Activated CD8-positive, alpha-beta memory T cell treated with anti-CD3 and anti-CD28 coated beads, Interleukin-2, amount 50 U/mL, for 4 hours (primary cell): ENCODE data around the gene COMMD7.
"Not testable (repeated sequence)": the region's sequence is repeated elsewhere in the genome, so short reads cannot be mapped to it uniquely, and the experiment has no call there.

ENCODE experiments used
- DNase-seq: peaks from one replicate; pipeline ENCODE4 v3.0.0-alpha.2; 2020

Gene COMMD7

GRCh38 chr20:32764005-32764960 lies 21.0 kb upstream of the COMMD7 start:
- no peak for DNase-seq

DNA sequence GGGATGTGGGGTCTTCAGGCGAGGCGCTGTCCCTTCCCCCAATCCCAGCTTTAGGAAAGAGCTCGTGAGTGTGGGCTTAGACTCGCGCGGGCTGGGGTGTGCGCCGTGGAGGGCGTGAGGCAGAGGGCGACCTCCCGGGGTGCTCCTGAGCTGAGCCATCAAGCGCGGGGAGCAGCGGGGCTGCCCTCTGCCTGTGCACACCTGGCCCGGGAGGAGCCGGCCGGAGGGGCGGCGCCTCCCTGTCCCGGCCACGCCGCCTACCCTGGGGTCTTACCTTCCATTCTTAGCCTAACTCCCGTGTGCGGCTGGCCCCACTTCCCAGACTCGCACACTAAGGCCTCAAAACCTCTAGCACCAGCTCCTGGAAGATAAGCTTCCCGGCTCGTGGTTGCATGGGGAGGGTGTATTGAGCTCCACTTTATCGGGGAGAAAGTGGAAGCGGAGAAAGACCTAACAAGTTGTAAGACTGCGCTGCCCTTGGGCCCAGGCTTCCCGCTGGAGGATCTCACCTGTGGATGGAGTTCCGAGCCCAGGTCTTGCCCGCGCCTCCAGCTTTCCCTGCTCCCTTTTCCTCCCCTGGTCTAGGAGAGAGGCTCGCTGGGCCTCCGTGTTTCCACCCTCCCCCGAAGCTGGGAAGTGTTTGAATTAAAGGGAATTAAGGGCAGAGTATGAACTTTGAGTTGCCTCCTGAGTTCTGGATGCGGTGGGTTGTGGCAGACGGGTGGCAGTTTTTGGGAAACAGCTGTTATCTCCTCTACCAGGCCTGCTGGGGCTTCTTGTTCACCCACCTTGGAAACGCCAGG lies 20.1 kb upstream of the COMMD7 start:
- no peak for DNase-seq

DNA sequence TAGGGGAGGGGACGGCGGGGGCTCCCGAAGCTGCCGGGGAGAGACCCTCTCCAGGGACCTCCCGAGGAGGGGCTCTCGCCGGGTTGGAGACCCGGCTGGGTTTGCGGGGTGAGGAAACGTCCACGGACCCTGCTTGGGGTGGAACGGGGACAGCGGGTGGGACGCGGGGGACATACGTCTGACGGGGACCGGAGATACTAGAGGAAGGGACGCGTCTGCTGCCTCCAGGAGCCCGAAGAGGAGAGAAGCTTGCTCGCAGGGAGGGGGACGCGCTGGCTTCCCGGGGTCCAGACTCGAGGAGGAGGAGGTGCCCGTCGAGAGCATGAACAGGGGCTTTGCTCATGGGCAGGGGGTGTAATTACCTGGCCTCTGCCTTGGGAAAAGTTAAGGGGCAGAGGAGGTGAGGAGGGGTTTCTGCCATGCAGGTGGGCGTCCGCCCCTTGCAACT lies 19.5 kb upstream of the COMMD7 start:
- DNase-seq, result peak; percentile 26

- DNase-seq, result peak; percentile 74
Measured at GRCh38 chr20:32761831-32762753, 18.8 kb upstream of the COMMD7 start, which contains the start of gene DNMT3B. Gene DNMT3B (plus strand): TSS chr20:32762385. CDS start chr20:32780324, 17,939 bp downstream.

- DNase-seq, result no peak
Measured at GRCh38 chr20:32761417-32761830, 18.2 kb upstream of the COMMD7 start.

- DNase-seq, result no peak
Measured at GRCh38 chr20:32756156-32756555, 12.9 kb upstream of the COMMD7 start.

- no peak for DNase-seq
Measured at GRCh38 chr20:32753731-32754130, 10.5 kb upstream of the COMMD7 start.

DNA sequence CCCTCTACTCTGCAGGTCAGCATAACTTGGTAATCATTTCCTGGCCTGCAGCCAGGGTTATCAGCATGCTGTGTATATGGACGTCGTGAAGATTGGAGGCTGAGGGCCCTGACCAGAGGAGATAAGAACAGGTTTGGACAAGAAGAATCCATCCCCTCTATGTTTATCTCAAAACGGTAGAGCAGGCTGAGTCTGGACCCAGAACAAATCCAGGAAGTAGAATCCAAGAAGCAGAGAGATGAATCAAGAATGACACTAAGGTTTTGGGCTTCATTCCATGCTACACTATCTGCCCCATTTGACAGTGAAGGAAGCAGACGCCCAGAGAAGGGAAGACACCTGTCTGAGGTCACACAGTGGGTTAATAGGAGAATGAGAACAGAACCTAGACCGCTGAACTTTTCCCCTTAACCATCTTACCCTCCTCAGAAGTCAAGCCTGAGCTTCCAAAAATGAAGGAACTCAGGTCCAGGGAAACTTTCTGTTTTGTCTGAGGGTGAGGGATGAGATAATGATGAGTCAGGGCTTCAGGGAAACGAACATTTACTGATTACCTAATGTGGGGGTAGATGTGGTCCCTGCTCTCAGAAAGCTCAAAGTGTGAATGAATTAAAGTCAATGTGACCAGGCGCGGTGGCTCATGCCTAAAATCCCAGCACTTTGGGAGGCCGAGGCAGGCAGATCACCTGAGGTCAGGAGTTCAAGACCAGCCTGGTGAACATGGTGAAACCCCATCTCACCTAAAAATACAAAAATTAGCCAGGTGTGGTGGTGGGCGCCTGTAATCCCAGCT lies 9.4 kb upstream of the COMMD7 start:
- no peak for DNase-seq

GRCh38 chr20:32751702-32752457 lies 8.6 kb upstream of the COMMD7 start:
- no peak for DNase-seq

DNA sequence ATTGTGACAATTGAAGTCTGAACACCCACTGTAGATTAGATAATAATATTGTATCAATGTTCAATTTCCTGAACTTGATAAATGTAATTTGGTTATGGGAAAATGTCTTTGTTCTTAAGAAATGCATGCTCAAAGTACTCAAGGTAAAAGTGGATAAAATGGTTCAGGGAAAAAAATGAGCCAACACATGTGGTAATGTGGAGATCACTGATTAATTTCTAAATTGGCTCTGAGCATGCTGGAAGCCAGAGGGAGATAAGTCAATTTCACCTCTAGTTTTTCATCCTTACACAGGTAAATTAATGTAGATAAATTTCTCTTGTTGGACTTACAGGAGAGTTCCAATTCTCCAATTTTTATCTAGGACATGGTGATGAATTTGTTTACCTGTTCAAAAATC lies 8.0 kb upstream of the COMMD7 start:
- DNase-seq, result no peak

DNA sequence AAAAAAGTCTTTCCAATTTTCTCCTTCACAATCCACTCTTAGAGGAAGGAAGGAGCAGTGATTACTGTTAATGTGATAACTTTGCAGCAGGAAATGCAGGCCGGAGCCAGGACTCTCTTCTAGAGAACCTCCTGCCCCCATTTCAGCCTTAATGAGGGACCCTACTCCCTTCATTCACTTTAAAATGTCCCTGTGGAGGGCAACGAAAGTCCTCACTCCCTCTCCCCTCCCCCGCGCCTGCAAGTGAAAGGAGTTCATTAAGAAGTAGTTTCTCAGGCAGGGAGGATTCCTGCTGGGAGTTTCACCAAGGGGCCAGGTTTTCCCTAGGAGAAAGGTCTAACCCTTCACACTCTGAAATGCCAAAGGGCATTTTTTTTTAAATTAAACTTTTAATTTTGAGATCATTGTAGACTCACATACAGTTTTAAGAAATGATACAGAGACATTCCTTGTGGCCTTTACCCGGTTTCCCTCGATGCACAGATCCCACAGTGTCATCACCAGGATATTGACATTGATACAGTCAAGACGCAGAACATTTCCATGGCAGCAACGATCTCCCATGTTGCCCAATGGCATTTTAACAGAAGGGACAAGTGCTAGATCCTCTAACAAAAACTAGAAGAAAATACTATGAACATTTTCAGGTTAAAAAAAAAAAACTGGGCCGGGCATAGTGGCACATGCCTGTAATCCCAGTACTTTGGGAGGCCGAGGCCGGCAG lies 6.8 kb upstream of the COMMD7 start:
- DNase-seq, result no peak

DNA sequence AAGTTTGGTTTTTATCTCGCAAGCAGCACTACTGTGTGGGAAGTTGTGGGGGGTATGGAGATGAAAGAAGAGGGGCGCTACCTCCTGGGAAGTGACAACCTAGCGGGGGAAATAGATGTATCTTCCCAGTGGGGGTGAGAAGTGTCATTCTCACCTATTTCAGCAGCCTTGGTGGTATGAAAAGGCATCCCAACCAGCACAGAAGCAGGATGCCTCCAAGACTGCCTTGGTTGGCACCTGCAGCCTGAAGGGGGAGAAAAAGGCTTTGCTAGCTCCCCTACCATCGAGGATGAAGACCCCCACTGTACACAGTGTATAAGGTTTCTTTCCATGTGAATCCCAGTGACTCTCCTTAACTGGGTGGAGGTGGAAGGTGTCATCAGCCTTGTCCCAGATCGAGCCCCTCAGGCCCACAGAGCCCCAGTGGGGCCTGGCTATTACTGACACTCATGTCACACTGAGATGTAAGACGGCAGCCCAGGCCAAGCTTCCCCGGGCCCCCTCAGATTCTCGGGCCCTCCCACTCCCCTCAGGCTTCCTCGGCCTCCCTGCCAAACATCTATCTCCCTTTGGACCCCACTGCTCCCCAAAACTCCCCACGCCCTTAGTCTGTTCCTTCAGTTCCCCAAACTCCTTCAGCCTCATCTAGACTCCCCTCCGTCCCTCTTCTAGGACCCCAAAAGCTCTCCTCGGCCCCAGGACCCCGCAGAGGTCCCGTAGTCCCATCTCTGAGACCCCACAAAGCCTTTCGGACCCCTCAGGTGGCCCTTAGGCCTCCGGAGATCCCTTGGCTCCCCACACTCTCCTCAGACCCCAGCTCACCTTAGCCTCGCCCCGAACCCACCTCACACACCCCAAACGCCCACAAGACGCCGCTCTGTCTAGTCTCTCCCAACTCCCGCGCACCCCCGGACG lies 688 bp downstream of the COMMD7 start:
- DNase-seq, result peak; percentile 17

DNA sequence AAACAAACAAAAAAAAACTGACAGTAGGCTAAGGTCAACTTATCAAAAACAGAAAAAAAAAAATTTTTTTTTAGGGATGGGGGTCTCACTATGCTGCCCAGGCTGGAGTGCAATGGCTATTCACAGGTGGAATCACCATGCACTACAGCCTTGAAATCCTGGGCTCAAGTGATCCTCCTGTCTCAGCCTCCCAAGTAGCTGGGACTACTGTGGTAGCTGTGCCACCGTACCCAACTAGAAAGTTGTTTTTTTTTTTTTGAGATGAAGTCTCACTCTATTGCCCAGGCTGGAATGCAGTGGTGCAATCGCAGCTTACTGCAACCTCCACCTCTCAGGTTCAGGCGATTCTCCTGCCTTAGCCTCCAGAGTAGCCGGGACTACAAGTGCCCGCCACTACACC lies 2.1 kb downstream of the COMMD7 start:
- no peak for DNase-seq

DNA sequence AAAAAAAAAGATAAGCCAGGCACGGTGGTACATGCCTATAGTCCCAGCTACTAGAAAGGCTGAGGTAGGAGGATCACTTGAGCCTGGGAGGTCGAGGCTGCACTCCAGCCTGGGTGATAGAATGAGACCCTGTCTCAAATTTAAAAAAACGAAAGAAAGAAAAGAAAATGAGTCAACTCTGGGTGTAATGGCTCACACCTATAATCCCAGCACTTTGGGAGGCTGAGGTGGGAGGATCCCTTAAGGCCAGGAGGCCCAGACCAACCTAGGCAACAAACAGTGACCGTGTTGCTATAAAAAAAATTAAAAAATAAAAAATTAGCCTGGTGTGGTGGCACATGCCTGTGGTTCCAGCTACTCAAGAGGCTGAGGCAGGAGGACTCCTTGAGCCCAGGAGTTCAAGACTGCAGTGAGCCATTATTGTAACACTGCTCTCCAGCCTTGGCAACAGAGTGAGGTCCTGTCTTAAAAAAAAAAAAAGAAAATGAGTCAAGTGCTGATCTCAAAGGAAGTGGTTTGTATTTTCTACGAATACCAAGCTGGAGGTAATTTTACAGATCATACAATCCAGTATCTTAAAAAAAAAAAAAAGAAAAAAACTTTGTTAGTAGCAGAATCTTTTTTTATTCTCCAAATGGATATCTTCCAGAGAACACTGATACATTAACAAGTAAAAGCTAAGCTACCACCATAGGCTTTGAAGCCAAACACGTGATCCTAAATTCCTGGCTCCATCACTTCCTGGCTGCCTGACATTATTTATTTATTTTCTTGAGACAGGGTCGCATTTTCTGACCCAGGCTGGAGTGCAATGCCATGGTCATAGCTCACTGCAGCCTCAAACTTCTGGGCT lies 5.7 kb downstream of the COMMD7 start:
- DNase-seq, result peak; percentile 28

- no peak for DNase-seq
Measured at GRCh38 chr20:32731882-32732266, 11.4 kb downstream of the COMMD7 start.

DNA sequence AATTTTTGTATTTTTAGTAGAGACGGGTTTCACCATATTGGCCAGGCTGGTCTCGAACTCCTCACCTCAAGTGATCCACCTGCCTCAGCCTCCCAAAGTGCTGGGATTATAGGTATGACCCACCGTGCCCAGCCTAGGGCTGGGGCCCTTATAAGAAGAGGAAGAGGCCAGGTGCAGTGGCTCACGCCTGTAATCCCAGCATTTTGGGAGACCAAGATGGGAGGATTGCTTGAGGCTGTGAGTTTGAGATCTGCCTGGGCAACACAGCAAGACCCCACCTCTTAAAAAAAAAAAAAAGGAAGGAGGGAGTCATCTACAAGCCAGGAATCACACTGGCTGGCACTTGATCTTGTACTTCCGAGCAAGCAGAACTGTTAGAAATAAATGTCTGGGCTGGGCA lies 13.9 kb downstream of the COMMD7 start:
- DNase-seq, result not testable (repeated sequence)

DNA sequence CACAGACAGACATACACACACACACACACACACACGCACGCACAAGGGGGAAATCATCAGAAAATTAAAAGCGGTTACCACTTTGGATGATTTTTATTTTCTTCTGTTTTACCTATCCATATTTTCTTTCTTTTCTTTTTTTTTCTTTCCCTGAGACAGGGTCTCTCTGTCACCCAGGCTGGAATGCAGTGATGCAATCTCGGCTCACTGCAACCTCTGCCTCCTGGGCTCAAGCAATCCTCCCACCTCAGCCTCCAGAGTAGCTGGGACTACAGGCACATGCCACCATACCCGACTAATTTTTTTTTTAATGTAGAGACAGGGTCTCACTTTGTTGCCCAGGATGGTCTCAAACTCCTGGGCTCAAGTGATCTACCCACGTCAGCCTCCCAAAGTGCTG lies 14.8 kb downstream of the COMMD7 start:
- DNase-seq, result not testable (repeated sequence)

GRCh38 chr20:32727683-32728082 lies 15.6 kb downstream of the COMMD7 start:
- DNase-seq, result no peak
